CD4-positive, alpha-beta T cell (primary cell): ENCODE measurements around the gene KIAA1755. TPM values are rescaled to one million over a fixed set of nuclear protein-coding genes. Genes with fewer than 3 reads are reported as not detected.

Source experiments
- ATAC-seq: fragments of 200-7000 bp; cut with Tn5 transposase; one replicate; pipeline ENCODE4 v1.10.0; 2022; ENCODE audit warnings: mild to moderate bottlenecking; ENCODE audit not compliant: poor library complexity
- CTCF ChIA-PET: fragments of 350-600 bp; sonication (Branson Sonifier 250); formaldehyde crosslinking; loops from one replicate; lab custom pipeline; 2021; ENCODE audit warnings: antibody characterized with exemption, inconsistent platforms; lab: Charles Lee
- POLR2A ChIA-PET: fragments of 350-600 bp; sonication (Branson Sonifier 250); formaldehyde crosslinking; loops from one replicate; lab custom pipeline; 2021; ENCODE audit warnings: antibody characterized with exemption, inconsistent platforms; lab: Charles Lee
- DNase-seq, 14 experiments: peaks; one replicate each; pipeline ENCODE4 v3.0.0-alpha.2; 2013 to 2020; ENCODE audit warnings: mixed read lengths in 2 of 14
- H3K27ac ChIP-seq, 2 donors: one replicate each; pipeline versions ENCODE4 v1.5.1 to v1.7.0; 2013; ENCODE audit warnings: low read length in 2 of 2, low read depth in 1 of 2, mild to moderate bottlenecking in 1 of 2
- H3K27me3 ChIP-seq, 2 experiments: 1 replicate in 1 of 2; 2 replicates in 1 of 2; pipeline versions ENCODE4 v1.6.1 to v1.7.0; 2013; ENCODE audit warnings: low read length in 2 of 2, control low read depth in 1 of 2, mild to moderate bottlenecking in 1 of 2, moderate library complexity in 1 of 2; ENCODE audit not compliant: insufficient read depth in 2 of 2, control insufficient read depth in 1 of 2
- H3K36me3 ChIP-seq: one replicate; pipeline ENCODE4 v1.6.1; 2013; ENCODE audit warnings: low read length, control low read depth; ENCODE audit not compliant: insufficient read depth
- H3K4me1 ChIP-seq: one replicate; pipeline ENCODE4 v1.6.1; 2013; ENCODE audit warnings: low read length, control low read depth; ENCODE audit not compliant: insufficient read depth
- H3K4me3 ChIP-seq: one replicate; pipeline ENCODE4 v1.5.1; 2013; ENCODE audit warnings: mild to moderate bottlenecking, low read length, moderate library complexity
- H3K9me3 ChIP-seq, 2 experiments: 1 replicate in 1 of 2; 2 replicates in 1 of 2; pipeline versions ENCODE4 v1.6.1 to v1.7.0; 2013; ENCODE audit warnings: low read length in 2 of 2, mild to moderate bottlenecking in 2 of 2, control low read depth in 1 of 2, moderate library complexity in 1 of 2; ENCODE audit not compliant: control insufficient read depth in 1 of 2, insufficient read depth in 1 of 2
- H3K27ac Mint-ChIP-seq: one replicate; pipeline ENCODE4 v1.8.0; 2020; ENCODE audit warnings: mixed read lengths
- H3K27me3 Mint-ChIP-seq: one replicate; pipeline ENCODE4 v1.8.0; 2021; ENCODE audit warnings: mixed read lengths
- H3K36me3 Mint-ChIP-seq: one replicate; pipeline ENCODE4 v1.8.0; 2021; ENCODE audit warnings: low read depth, mixed read lengths
- H3K4me1 Mint-ChIP-seq: one replicate; pipeline ENCODE4 v1.8.0; 2021; ENCODE audit warnings: low read depth, mixed read lengths
- H3K4me3 Mint-ChIP-seq: one replicate; pipeline ENCODE4 v1.8.0; 2020; ENCODE audit warnings: mild to moderate bottlenecking, mixed read lengths
- H3K9me3 Mint-ChIP-seq: one replicate; pipeline ENCODE4 v1.8.0; 2020; ENCODE audit warnings: mixed read lengths
- intact Hi-C, 2 experiments: fragments of 100-400 bp; cut with DNase I in 1 of 2; cut with micrococcal nuclease in 1 of 2; formaldehyde crosslinking; loops; one replicate each; pipeline versions ENCODE4 v1.15.1 to v1.9.0; 2023 to 2025; cut with DNase I, micrococcal nuclease
- total RNA-seq, 174 experiments: library from RNA in 2 of 174; stranded (reverse) in 2 of 174; gene quantifications; one replicate each; pipeline ENCODE4 v1.2.3 and lab custom pipeline; 2021 to 2026
- TF ChIP-seq, protein P1 (sequence below): fragments of 200-600 bp; IDR thresholded peaks from one replicate; pipeline ENCODE4 v1.8.0; 2022; ENCODE audit warnings: antibody characterized with exemption, mild to moderate bottlenecking

KIAA1755 gene
- total RNA-seq, 2 experiments from 2014 or later, result not detected

DNA sequence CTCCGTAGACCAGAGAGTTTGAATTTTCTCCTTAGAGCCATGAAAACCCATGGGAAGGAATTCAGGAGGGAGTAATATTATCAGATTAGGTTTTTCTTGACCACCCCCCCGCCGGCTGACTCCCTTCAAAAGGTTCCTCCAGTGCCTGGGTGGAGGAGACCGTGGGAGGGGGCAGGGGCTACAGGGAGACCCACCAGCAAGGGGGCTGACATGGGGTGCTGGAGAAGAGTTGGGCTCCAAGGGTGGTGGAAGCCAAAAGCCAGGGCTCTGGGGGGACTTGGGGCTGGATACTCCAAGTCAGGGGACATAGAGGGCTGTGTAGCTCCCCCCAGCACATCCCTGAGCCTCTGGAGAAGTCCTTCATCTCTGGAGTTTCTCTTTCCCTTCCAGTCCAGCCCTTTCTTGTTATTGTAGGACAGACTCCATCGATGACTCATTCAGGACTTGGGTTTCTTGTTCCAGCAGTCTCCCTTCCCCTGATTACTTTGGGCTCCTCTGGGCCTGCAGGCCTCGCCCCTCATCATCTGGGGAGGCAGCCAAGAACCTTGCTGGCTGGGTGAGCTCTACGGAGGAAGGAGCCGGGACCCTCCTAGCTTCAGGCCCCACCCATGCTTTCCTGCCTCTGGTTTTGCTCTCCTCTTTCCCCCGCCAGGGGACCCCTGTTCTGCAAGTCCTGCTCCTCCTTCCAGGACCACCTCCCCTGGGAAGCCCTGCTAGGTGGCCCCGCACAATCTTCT lies 10.5 kb upstream of the KIAA1755 start:
- H3K27ac ChIP-seq, result no peak overlapping the region
- H3K9me3 ChIP-seq, result peaks cover 0 to 5% of the 10 kb centered on the region in 2 experiments
- DNase-seq (no peak), ATAC-seq (no peak)
- H3K4me3 Mint-ChIP-seq, result no peak overlapping the region
- intact Hi-C loops, result no loop called here
- H3K4me1 Mint-ChIP-seq, result no peaks in the 10 kb centered on the region
- TF ChIP-seq, protein P1, sequence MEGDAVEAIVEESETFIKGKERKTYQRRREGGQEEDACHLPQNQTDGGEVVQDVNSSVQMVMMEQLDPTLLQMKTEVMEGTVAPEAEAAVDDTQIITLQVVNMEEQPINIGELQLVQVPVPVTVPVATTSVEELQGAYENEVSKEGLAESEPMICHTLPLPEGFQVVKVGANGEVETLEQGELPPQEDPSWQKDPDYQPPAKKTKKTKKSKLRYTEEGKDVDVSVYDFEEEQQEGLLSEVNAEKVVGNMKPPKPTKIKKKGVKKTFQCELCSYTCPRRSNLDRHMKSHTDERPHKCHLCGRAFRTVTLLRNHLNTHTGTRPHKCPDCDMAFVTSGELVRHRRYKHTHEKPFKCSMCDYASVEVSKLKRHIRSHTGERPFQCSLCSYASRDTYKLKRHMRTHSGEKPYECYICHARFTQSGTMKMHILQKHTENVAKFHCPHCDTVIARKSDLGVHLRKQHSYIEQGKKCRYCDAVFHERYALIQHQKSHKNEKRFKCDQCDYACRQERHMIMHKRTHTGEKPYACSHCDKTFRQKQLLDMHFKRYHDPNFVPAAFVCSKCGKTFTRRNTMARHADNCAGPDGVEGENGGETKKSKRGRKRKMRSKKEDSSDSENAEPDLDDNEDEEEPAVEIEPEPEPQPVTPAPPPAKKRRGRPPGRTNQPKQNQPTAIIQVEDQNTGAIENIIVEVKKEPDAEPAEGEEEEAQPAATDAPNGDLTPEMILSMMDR, result no peak
- ChIA-PET CTCF (no interaction called here), POLR2A (no interaction called here)
- no peaks in the 10 kb centered on the region for H3K36me3 ChIP-seq
- no peaks in the 10 kb centered on the region for H3K4me1 ChIP-seq
- H3K27me3 Mint-ChIP-seq, result peaks cover 33% of the 10 kb centered on the region
- no peaks in the 10 kb centered on the region for H3K27me3 ChIP-seq
- H3K4me3 ChIP-seq, result no peak overlapping the region
- no peaks in the 10 kb centered on the region for H3K36me3 Mint-ChIP-seq
- H3K9me3 Mint-ChIP-seq, result no peaks in the 10 kb centered on the region
- H3K27ac Mint-ChIP-seq, result no peak overlapping the region

DNA sequence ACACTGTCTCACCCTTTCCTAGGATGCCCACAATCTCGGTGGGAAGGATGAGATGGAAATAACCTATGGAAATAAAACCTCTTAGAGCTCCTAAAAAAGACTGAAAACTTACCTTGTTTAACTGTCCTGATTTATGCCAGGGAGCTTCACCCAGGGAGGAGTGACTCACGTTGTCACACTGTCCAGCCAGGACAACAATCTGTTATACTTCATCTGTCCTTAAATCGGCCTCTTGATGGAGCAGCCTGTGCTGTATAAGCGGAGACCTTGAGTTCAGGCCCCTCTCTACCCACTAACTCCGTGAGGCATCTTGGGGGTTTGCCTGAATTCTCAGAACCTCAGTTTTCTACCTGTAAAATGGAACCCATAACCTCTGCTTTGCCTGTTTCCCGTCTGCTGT lies 9.2 kb upstream of the KIAA1755 start:
- intact Hi-C loops, result no loop called here
- ATAC-seq (no peak), DNase-seq (no peak)
- Mint-ChIP-seq H3K4me1 (no peaks in the 10 kb centered on the region), H3K27ac (no peak overlapping the region), H3K4me3 (no peak overlapping the region), H3K9me3 (no peaks in the 10 kb centered on the region), H3K27me3 (peaks cover 43% of the 10 kb centered on the region), H3K36me3 (no peaks in the 10 kb centered on the region)
- Histone ChIP-seq H3K27ac (no peak overlapping the region), H3K36me3 (no peaks in the 10 kb centered on the region), H3K27me3 (no peaks in the 10 kb centered on the region), H3K4me1 (no peaks in the 10 kb centered on the region), H3K9me3 (peaks cover 0 to 5% of the 10 kb centered on the region in 2 experiments), H3K4me3 (no peak overlapping the region)
- ChIA-PET POLR2A (no interaction called here), CTCF (no interaction called here)
- TF ChIP-seq, protein P1, result no peak

DNA sequence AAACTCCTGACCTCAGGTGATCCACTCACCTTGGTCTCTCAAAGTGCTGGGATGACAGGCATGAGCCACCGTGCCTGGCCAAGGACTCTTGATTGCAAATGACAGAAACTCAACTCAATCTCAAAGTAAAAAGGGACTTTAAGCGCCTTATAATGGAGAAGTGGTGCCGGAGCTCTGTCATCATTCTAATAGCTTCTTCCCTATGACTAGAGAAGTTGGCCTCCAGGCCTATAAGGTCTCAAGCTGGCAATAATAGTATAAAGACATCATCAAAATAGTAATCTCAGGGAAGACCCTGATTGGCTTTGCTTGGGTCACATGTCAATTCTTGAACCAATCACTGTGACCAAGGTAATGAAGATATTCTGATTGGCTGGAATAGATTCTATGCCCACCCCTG lies 8.5 kb upstream of the KIAA1755 start:
- no peaks in the 10 kb centered on the region for H3K4me1 Mint-ChIP-seq
- CTCF ChIA-PET, result no interaction called here

More for the DNA sequence above, 8.5 kb upstream of the KIAA1755 start:
- H3K9me3 Mint-ChIP-seq, result no peaks in the 10 kb centered on the region
- peaks cover 50% of the 10 kb centered on the region for H3K27me3 Mint-ChIP-seq
- no peak overlapping the region for H3K27ac ChIP-seq
- H3K27ac Mint-ChIP-seq, result no peak overlapping the region
- no peak overlapping the region for H3K4me3 ChIP-seq
- H3K4me3 Mint-ChIP-seq, result no peak overlapping the region
- H3K36me3 ChIP-seq, result no peaks in the 10 kb centered on the region
- POLR2A ChIA-PET, result no interaction called here
- DNase-seq, result no peak
- TF ChIP-seq, protein P1, result no peak
- H3K4me1 ChIP-seq, result no peaks in the 10 kb centered on the region
- ATAC-seq, result no peak
- H3K27me3 ChIP-seq, result no peaks in the 10 kb centered on the region
- H3K36me3 Mint-ChIP-seq, result no peaks in the 10 kb centered on the region
- intact Hi-C loops, result no loop called here
- H3K9me3 ChIP-seq, result peaks cover 0 to 5% of the 10 kb centered on the region in 2 experiments
